Esophagus squamous epithelium (tissue), 5 donors: ENCODE results near the gene FAM118A. TPM values are rescaled to one million over a fixed set of nuclear protein-coding genes. Genes with fewer than 3 reads are reported as not detected.
"Not testable (repeated sequence)": the region's sequence is repeated elsewhere in the genome, so short reads cannot be mapped to it uniquely, and the experiment has no call there.

Experiments
- DNase-seq: peaks from one replicate; lab custom pipeline; 2025; lab: John Stamatoyannopoulos, UW
- H3K27ac ChIP-seq, 4 donors: fragments of 200-600 bp; sonication (generic); one replicate each; pipeline ENCODE4 v1.5.1; 2016 to 2019; ENCODE audit warnings: mild to moderate bottlenecking in 1 of 4
- H3K27me3 ChIP-seq, 4 donors: fragments of 200-600 bp; sonication (generic); 1 replicate in 3 of 4; 2 replicates in 1 of 4; pipeline versions ENCODE4 v1.5.1 to v1.6.0; 2017 to 2021; ENCODE audit warnings: antibody characterized with exemption in 1 of 4
- H3K36me3 ChIP-seq, 3 donors: fragments of 200-600 bp; sonication (generic); one replicate each; pipeline ENCODE4 v1.5.1; 2016 to 2019
- H3K4me1 ChIP-seq, 3 donors: fragments of 200-600 bp; sonication (generic); one replicate each; pipeline ENCODE4 v1.5.1; 2017 to 2019
- H3K4me3 ChIP-seq, 4 donors: fragments of 200-600 bp; sonication (generic); 1 replicate in 3 of 4; 2 replicates in 1 of 4; pipeline ENCODE4 v1.5.1; 2016 to 2019; ENCODE audit warnings: mild to moderate bottlenecking in 2 of 4, moderate library complexity in 1 of 4
- H3K9me3 ChIP-seq, 3 donors: fragments of 200-600 bp; sonication (generic); one replicate each; pipeline ENCODE4 v1.5.1; 2016 to 2019
- CTCF ChIP-seq, 6 experiments: fragments of 450-650 bp in 4 of 6; fragments of 200-600 bp in 2 of 6; sonication (generic) in 2 of 6; IDR thresholded peaks; one replicate each; pipeline ENCODE4 v1.5.1; 2016 to 2019; ENCODE audit warnings: antibody characterized with exemption in 6 of 6, mild to moderate bottlenecking in 4 of 6, moderate library complexity in 4 of 6
- POLR2A ChIP-seq, 4 donors: fragments of 450-650 bp; IDR thresholded peaks; one replicate each; pipeline ENCODE4 v1.6.1; 2017; ENCODE audit warnings: antibody characterized with exemption in 4 of 4, mild to moderate bottlenecking in 4 of 4, moderate library complexity in 3 of 4
- WGBS, 2 donors: methylation state at CpG; one replicate each; pipeline ENCODE4 v1.1.5; 2018; 5-methylcytosine and 5-hydroxymethylcytosine counted together
- intact Hi-C: fragments of 100-400 bp; cut with DNase I; formaldehyde crosslinking; loops from one replicate; pipeline ENCODE4 v1.15.0; 2022
- total RNA-seq, 4 donors: library from RNA; depleted of rRNA; stranded (reverse); fragments of >200 nt; gene quantifications; one replicate each; pipeline ENCODE4 v1.1.0, GENCODE V29; 2016
- donor health status: DM: yes; HTN: yes; CAD: no.

FAM118A gene
- total RNA-seq, 4 donors from 2014 or later = 12.5 to 95.4 (median 18.8) TPM

GRCh38 chr22:45358127-45358526, 48.4 kb downstream of the FAM118A start:
- no peaks in the 10 kb centered on the region for H3K9me3 ChIP-seq
- no peak for DNase-seq
- H3K27ac ChIP-seq = peak overlapping the region in 1 of 4 donors; percentile 2
- H3K4me1 ChIP-seq = no peaks in the 10 kb centered on the region
- no peak overlapping the region for H3K4me3 ChIP-seq
- WGBS, 2 donors = 100% methylated on average over 1 of the region's 1 CpG
- intact Hi-C loops = no loop called here
- TF ChIP-seq POLR2A (IDR thresholded peaks at IDR 0.05) = no peak
- no peak for TF ChIP-seq CTCF (IDR thresholded peaks at IDR 0.05)
- no peaks in the 10 kb centered on the region for H3K36me3 ChIP-seq
- H3K27me3 ChIP-seq = no peaks in the 10 kb centered on the region

GRCh38 chr22:45359627-45360026, 49.9 kb downstream of the FAM118A start:
- H3K4me1 ChIP-seq = no peaks in the 10 kb centered on the region
- WGBS, 2 donors = 57 to 62% methylated on average over 4 of the region's 4 CpGs
- no peak overlapping the region for H3K4me3 ChIP-seq
- intact Hi-C loops = no loop called here
- no peaks in the 10 kb centered on the region for H3K9me3 ChIP-seq
- H3K27ac ChIP-seq = no peak overlapping the region
- no peaks in the 10 kb centered on the region for H3K27me3 ChIP-seq
- no peaks in the 10 kb centered on the region for H3K36me3 ChIP-seq
- no peak for DNase-seq
- no peak for TF ChIP-seq POLR2A (IDR thresholded peaks at IDR 0.05)
- no peak for TF ChIP-seq CTCF (IDR thresholded peaks at IDR 0.05)

- WGBS, 2 donors = 70 to 76% methylated on average over 3 of the region's 3 CpGs
- TF ChIP-seq POLR2A (IDR thresholded peaks at IDR 0.05) (no peak), CTCF (IDR thresholded peaks at IDR 0.05) (no peak)
These were observed 57.0 kb downstream of the FAM118A start for GRCh38 chr22:45366713-45367112.

GRCh38 chr22:45373592-45373991, 63.9 kb downstream of the FAM118A start:
- H3K4me3 ChIP-seq, intact Hi-C loops, DNase-seq, H3K27me3 ChIP-seq, H3K36me3 ChIP-seq, H3K9me3 ChIP-seq, H3K27ac ChIP-seq: not testable (repeated sequence)
- WGBS, 2 donors = 86 to 92% methylated on average over 3 of the region's 3 CpGs
- peaks cover 0 to 14% (median 5%) of the 10 kb centered on the region in 3 donors for H3K4me1 ChIP-seq

More at GRCh38 chr22:45366713-45367112, 57.0 kb downstream of the FAM118A start:
- no peaks in the 10 kb centered on the region for H3K36me3 ChIP-seq
- DNase-seq = no peak
- no peaks in the 10 kb centered on the region for H3K4me1 ChIP-seq
- H3K4me3 ChIP-seq = no peak overlapping the region
- no peak overlapping the region for H3K27ac ChIP-seq
- peaks cover 0 to 8% (median 4%) of the 10 kb centered on the region in 3 donors for H3K9me3 ChIP-seq
- intact Hi-C loops = no loop called here
- H3K27me3 ChIP-seq = no peaks in the 10 kb centered on the region

GRCh38 chr22:45376009-45376408, 66.3 kb downstream of the FAM118A start:
- Histone ChIP-seq H3K27ac (peak overlapping the region in 1 of 4 donors; percentile 34), H3K4me1 (peaks cover 0 to 14% (median 5%) of the 10 kb centered on the region in 3 donors), H3K9me3 (no peaks in the 10 kb centered on the region), H3K36me3 (no peaks in the 10 kb centered on the region), H3K27me3 (no peaks in the 10 kb centered on the region), H3K4me3 (no peak overlapping the region)
- DNase-seq = no peak
- intact Hi-C loops = no loop called here
- TF ChIP-seq CTCF (IDR thresholded peaks at IDR 0.05) (no peak), POLR2A (IDR thresholded peaks at IDR 0.05) (no peak)
- whole genome bisulfite sequencing, 2 donors = 84 to 87% methylated on average over 3 of the region's 3 CpGs

GRCh38 chr22:45376703-45377102, 67.0 kb downstream of the FAM118A start:
- Histone ChIP-seq H3K36me3 (no peaks in the 10 kb centered on the region), H3K4me3 (no peak overlapping the region), H3K9me3 (no peaks in the 10 kb centered on the region), H3K4me1 (peaks cover 0 to 14% (median 5%) of the 10 kb centered on the region in 3 donors), H3K27ac (peak overlapping the region in 2 of 4 donors; percentile 20 to 34), H3K27me3 (no peaks in the 10 kb centered on the region)
- DNase-seq = no peak
- no peak for TF ChIP-seq CTCF (IDR thresholded peaks at IDR 0.05)
- no peak for TF ChIP-seq POLR2A (IDR thresholded peaks at IDR 0.05)
- intact Hi-C loops = no loop called here
- WGBS, 2 donors = 30 to 33% methylated on average over 1 of the region's 1 CpG
